ENCODE measurements around the gene WDR33. TPM values are rescaled to one million over a fixed set of nuclear protein-coding genes. Genes with fewer than 3 reads are reported as not detected.

Gene WDR33
- total RNA-seq, 1 donor from 2014 or later, result 52.1 TPM

GRCh38 chr2:127670957-127671290 is 140.0 kb downstream of the WDR33 start:
- no peak for DNase-seq (ENCODE audit: low spot score)
- Mint-ChIP-seq H3K9me3 (ENCODE audit: unreplicated experiment) (no peaks in the 10 kb centered on the region), H3K4me3 (ENCODE audit: unreplicated experiment) (no peak overlapping the region), H3K4me1 (ENCODE audit: unreplicated experiment) (peaks cover 2% of the 10 kb centered on the region), H3K27me3 (ENCODE audit: unreplicated experiment) (peaks cover 8% of the 10 kb centered on the region), H3K36me3 (ENCODE audit: low read depth, unreplicated experiment) (no peaks in the 10 kb centered on the region), H3K27ac (ENCODE audit: unreplicated experiment) (no peak overlapping the region)
- TF ChIP-seq CTCF (IDR thresholded peaks at IDR 0.05; ENCODE audit: unreplicated experiment), result no peak

DNA sequence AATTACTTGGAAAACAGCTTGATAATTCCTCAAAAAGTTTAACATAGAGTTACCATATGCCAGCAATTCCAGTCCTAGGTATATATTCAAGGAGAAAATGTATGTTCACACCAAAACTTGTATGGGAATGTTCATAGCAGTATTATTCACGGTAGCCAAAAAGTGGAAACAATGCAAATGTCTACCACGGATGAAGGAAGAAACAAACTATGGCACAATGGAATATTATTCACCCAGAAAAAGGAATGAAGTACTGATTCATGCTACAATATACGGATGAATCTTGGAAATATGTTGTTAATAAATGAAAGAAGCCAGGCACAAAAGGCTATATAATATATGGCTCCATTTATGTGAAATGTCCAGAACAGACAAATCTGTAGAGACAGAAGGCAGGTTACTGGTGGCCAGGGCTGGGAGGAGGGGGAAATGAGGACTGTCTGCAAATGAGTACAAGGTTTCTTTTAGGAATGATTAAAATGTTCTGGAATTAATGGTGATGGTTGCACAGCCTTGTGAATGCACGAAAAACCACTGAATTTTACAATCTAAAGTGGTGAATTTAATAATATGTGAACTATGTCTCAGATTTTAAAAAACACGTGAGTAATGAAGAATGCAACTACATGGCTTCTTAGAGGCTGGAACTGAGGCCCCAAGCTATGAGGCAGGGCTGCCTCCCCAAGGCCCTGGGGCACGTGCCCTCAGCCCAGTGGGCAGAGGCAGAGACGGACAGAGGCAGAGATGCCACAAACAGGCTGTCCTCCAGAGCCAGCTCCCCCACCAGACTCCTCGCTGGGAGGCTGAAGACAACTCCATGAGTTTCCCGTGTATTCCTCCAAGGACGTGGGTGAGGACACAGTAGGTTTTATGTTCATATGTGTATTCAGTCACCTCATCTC is 140.7 kb downstream of the WDR33 start:
- H3K36me3 Mint-ChIP-seq (ENCODE audit: low read depth, unreplicated experiment), result no peaks in the 10 kb centered on the region
- no peak overlapping the region for H3K27ac Mint-ChIP-seq (ENCODE audit: unreplicated experiment)
- TF ChIP-seq CTCF (IDR thresholded peaks at IDR 0.05; ENCODE audit: unreplicated experiment), result no peak
- peaks cover 2% of the 10 kb centered on the region for H3K4me1 Mint-ChIP-seq (ENCODE audit: unreplicated experiment)
- no peak overlapping the region for H3K4me3 Mint-ChIP-seq (ENCODE audit: unreplicated experiment)
- DNase-seq (ENCODE audit: low spot score), result no peak
- peaks cover 6% of the 10 kb centered on the region for H3K27me3 Mint-ChIP-seq (ENCODE audit: unreplicated experiment)
- H3K9me3 Mint-ChIP-seq (ENCODE audit: unreplicated experiment), result no peaks in the 10 kb centered on the region

DNA sequence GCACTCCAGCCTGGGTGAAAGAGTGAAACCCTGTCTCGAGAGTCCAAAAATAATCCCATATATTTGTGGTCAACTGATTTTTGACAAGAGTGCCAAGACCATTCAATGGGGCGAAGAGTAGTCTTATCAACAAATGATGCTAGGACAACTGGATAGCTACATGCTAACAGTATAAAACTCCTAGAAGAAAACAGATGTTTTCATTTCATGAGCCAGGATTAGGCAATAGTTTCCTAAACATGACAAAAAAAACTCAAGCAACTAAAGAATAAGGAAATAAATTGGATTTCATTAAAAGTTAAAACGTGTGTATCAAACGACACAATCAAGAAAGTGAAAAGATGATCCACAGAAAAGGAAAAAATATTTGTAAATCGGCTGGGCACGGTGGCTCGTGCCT is 141.9 kb downstream of the WDR33 start:
- Mint-ChIP-seq H3K4me1 (ENCODE audit: unreplicated experiment) (no peaks in the 10 kb centered on the region), H3K27ac (ENCODE audit: unreplicated experiment) (no peak overlapping the region), H3K4me3 (ENCODE audit: unreplicated experiment) (no peak overlapping the region), H3K9me3 (ENCODE audit: unreplicated experiment) (no peaks in the 10 kb centered on the region), H3K27me3 (ENCODE audit: unreplicated experiment) (peaks cover 5% of the 10 kb centered on the region), H3K36me3 (ENCODE audit: low read depth, unreplicated experiment) (no peaks in the 10 kb centered on the region)
- TF ChIP-seq CTCF (IDR thresholded peaks at IDR 0.05; ENCODE audit: unreplicated experiment), result no peak
- DNase-seq (ENCODE audit: low spot score), result no peak

- no peaks in the 10 kb centered on the region for H3K27me3 Mint-ChIP-seq (ENCODE audit: unreplicated experiment)
- DNase-seq (ENCODE audit: low spot score), result no peak
- no peaks in the 10 kb centered on the region for H3K36me3 Mint-ChIP-seq (ENCODE audit: low read depth, unreplicated experiment)
- no peak overlapping the region for H3K27ac Mint-ChIP-seq (ENCODE audit: unreplicated experiment)
- peaks cover 4% of the 10 kb centered on the region for H3K4me1 Mint-ChIP-seq (ENCODE audit: unreplicated experiment)
- no peaks in the 10 kb centered on the region for H3K9me3 Mint-ChIP-seq (ENCODE audit: unreplicated experiment)
- no peak for TF ChIP-seq CTCF (IDR thresholded peaks at IDR 0.05; ENCODE audit: unreplicated experiment)
- no peak overlapping the region for H3K4me3 Mint-ChIP-seq (ENCODE audit: unreplicated experiment)
Measured at GRCh38 chr2:127665267-127665893, 145.6 kb downstream of the WDR33 start.

DNA sequence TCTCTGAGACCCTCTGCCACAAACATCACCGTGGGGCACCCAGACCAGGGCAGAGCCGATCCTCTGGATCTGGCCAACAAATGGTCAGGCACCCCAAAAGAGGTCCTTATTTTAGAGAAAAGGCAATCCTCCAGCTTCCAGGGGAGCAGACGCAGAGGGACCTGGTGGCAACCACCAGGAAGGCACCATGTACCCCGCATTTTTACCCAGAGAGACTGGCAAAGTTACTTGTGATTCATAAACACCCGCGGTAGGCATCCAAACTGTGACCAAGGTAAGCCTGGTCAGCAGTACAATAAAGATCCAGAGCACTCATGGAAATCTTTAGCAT is 146.1 kb downstream of the WDR33 start:
- DNase-seq (ENCODE audit: low spot score), result no peak
- Mint-ChIP-seq H3K4me3 (ENCODE audit: unreplicated experiment) (no peak overlapping the region), H3K9me3 (ENCODE audit: unreplicated experiment) (no peaks in the 10 kb centered on the region), H3K4me1 (ENCODE audit: unreplicated experiment) (peaks cover 4% of the 10 kb centered on the region), H3K36me3 (ENCODE audit: low read depth, unreplicated experiment) (no peaks in the 10 kb centered on the region), H3K27me3 (ENCODE audit: unreplicated experiment) (no peaks in the 10 kb centered on the region), H3K27ac (ENCODE audit: unreplicated experiment) (no peak overlapping the region)
- no peak for TF ChIP-seq CTCF (IDR thresholded peaks at IDR 0.05; ENCODE audit: unreplicated experiment)
